Osteoblast (primary cell): ENCODE data around the gene KIF7. TPM values are rescaled to one million over a fixed set of nuclear protein-coding genes. Genes with fewer than 3 reads are reported as not detected.
A peak's percentile ranks its signal among the peaks of the same experiment; 100 is the strongest.

Experiments
- DNase-seq: peaks from one replicate; pipeline ENCODE4 v3.0.0; 2011; ENCODE audit warnings: low spot score, mixed read lengths; ENCODE audit not compliant: insufficient read length; ENCODE audit errors: missing footprints
- H2AFZ ChIP-seq: 2 replicates; pipeline ENCODE4 v1.6.0; 2011; ENCODE audit warnings: mild to moderate bottlenecking, low read length
- H3K27ac ChIP-seq: 2 replicates; pipeline ENCODE4 v1.5.1; 2011; ENCODE audit warnings: mild to moderate bottlenecking, low read depth, low read length, moderate library complexity
- H3K27me3 ChIP-seq: 2 replicates; pipeline ENCODE4 v1.6.0; 2012; ENCODE audit warnings: mild to moderate bottlenecking, control low read depth, inconsistent platforms, low read length, moderate library complexity; ENCODE audit not compliant: insufficient read depth
- H3K36me3 ChIP-seq: 2 replicates; pipeline ENCODE4 v1.5.1; 2011; ENCODE audit warnings: mild to moderate bottlenecking, low read length, control low read depth, moderate library complexity; ENCODE audit not compliant: insufficient read depth
- H3K4me1 ChIP-seq: 2 replicates; pipeline ENCODE4 v1.5.1; 2011; ENCODE audit warnings: mild to moderate bottlenecking, low read length, control low read depth, moderate library complexity; ENCODE audit not compliant: insufficient read depth
- H3K4me2 ChIP-seq: 2 replicates; pipeline ENCODE4 v1.6.0; 2011; ENCODE audit warnings: mild to moderate bottlenecking, low read length; ENCODE audit not compliant: insufficient read depth
- H3K4me3 ChIP-seq: fragments of 200-600 bp; sonication (generic); 3 replicates; pipeline ENCODE4 v1.5.1; 2012; ENCODE audit warnings: mild to moderate bottlenecking, low read length, inconsistent platforms; ENCODE audit not compliant: insufficient read depth
- H3K79me2 ChIP-seq: 2 replicates; pipeline ENCODE4 v1.6.0; 2012; ENCODE audit warnings: mild to moderate bottlenecking, low read length, control low read depth, inconsistent platforms; ENCODE audit not compliant: insufficient read depth
- H3K9me3 ChIP-seq: 2 replicates; pipeline ENCODE4 v1.5.1; 2011; ENCODE audit warnings: low read depth, low read length, control low read depth
- H4K20me1 ChIP-seq: 2 replicates; pipeline ENCODE4 v1.6.0; 2012; ENCODE audit warnings: mild to moderate bottlenecking, low read length, control low read depth; ENCODE audit not compliant: insufficient read depth
- total RNA-seq: library from RNA; depleted of rRNA; stranded (reverse); fragments of >200 nt; gene quantifications from 2 replicates; pipeline ENCODE4 v1.2.3, GENCODE V29; 2012
- TF ChIP-seq, protein P1 (sequence below): IDR thresholded peaks from 2 replicates; pipeline ENCODE4 v1.5.1; 2011; ENCODE audit warnings: mild to moderate bottlenecking, low read depth, low read length, moderate library complexity; ENCODE audit errors: extremely low read depth

Gene KIF7
- total RNA-seq, 1 donor, result 12.3 TPM

DNA sequence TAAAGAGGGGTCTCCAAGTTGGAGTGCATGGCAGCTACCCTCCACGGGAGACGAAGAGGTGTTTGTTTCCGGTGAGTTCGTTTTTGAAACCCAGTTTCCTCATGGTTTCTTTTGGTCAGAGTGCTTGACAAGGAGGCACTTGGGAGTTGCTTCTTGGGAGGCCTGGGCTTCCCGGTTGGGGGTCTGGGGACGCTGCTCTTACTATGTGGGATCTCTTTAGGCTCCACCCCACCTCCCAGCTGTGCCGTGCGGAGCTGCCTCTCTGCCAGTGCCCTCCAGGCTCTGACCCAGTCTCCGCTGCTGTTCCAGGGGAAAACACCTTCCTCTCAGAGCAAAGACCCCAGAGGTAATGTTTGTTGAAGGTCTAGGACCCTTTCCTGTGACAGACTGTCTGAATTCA, 29.6 kb downstream of the KIF7 start:
- Histone ChIP-seq H3K27ac (no peak overlapping the region), H3K79me2 (no peaks in the 10 kb centered on the region), H3K36me3 (peaks cover 83% of the 10 kb centered on the region), H3K4me3 (no peak overlapping the region), H3K4me2 (no peak overlapping the region), H2AFZ (no peak overlapping the region), H3K4me1 (no peaks in the 10 kb centered on the region), H3K9me3 (no peaks in the 10 kb centered on the region), H3K27me3 (no peaks in the 10 kb centered on the region), H4K20me1 (no peaks in the 10 kb centered on the region)
- peak; percentile 73 for DNase-seq
- TF ChIP-seq, protein P1, sequence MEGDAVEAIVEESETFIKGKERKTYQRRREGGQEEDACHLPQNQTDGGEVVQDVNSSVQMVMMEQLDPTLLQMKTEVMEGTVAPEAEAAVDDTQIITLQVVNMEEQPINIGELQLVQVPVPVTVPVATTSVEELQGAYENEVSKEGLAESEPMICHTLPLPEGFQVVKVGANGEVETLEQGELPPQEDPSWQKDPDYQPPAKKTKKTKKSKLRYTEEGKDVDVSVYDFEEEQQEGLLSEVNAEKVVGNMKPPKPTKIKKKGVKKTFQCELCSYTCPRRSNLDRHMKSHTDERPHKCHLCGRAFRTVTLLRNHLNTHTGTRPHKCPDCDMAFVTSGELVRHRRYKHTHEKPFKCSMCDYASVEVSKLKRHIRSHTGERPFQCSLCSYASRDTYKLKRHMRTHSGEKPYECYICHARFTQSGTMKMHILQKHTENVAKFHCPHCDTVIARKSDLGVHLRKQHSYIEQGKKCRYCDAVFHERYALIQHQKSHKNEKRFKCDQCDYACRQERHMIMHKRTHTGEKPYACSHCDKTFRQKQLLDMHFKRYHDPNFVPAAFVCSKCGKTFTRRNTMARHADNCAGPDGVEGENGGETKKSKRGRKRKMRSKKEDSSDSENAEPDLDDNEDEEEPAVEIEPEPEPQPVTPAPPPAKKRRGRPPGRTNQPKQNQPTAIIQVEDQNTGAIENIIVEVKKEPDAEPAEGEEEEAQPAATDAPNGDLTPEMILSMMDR, result no peak

DNA sequence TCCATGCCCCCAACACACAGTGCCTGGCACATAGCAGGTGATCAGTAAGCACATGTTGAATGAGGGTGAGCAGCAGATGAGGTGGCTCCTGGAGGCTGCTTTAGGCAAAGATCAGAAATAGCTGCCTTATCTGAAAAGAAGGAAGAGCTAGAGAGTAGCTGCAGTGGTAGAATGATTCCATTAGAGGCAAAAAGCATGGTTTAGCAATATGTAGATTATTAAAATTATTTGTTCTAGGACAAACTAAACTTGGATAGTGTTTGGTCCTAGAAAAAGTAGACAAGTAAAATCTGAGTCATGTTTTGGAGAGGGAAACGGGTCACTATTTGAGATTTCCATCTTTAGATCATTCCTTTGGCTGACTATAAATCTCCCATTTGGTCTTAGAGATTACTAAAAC, 32.1 kb downstream of the KIF7 start:
- Histone ChIP-seq H3K4me2 (no peak overlapping the region), H3K36me3 (peaks cover 72% of the 10 kb centered on the region)

DNA sequence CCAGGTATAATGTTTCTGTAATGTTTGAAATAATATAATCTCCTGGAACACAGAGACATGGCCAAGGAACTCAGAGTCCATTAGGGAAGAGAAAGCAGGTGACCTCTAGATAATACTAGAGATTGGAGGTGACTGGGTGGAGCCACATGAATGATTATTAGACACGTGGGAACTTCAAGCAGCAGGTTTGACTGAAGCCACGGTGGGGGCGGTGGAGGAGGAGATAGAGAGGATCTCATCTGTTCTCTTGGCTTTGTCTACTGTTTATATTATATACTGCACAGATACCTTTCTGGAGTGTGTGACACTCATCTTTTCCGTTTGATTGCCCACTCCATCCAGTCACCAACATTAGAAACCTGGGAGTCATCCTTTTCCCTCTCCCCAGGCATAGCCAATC, 33.7 kb downstream of the KIF7 start:
- no peak for DNase-seq
- Histone ChIP-seq H4K20me1 (no peaks in the 10 kb centered on the region), H3K9me3 (no peaks in the 10 kb centered on the region), H3K4me2 (no peak overlapping the region), H3K27ac (no peak overlapping the region), H3K36me3 (peaks cover 56% of the 10 kb centered on the region), H3K79me2 (no peaks in the 10 kb centered on the region), H3K4me1 (no peaks in the 10 kb centered on the region), H3K4me3 (no peak overlapping the region), H2AFZ (no peak overlapping the region), H3K27me3 (no peaks in the 10 kb centered on the region)
- TF ChIP-seq, protein P1, result no peak

More for the DNA sequence above, 32.1 kb downstream of the KIF7 start:
- no peak overlapping the region for H3K4me3 ChIP-seq
- no peaks in the 10 kb centered on the region for H3K79me2 ChIP-seq
- TF ChIP-seq, protein P1, result no peak
- H3K4me1 ChIP-seq, result no peaks in the 10 kb centered on the region
- H4K20me1 ChIP-seq, result no peaks in the 10 kb centered on the region
- no peaks in the 10 kb centered on the region for H3K27me3 ChIP-seq
- no peaks in the 10 kb centered on the region for H3K9me3 ChIP-seq
- DNase-seq, result peak; percentile 75
- no peak overlapping the region for H2AFZ ChIP-seq
- H3K27ac ChIP-seq, result no peak overlapping the region

DNA sequence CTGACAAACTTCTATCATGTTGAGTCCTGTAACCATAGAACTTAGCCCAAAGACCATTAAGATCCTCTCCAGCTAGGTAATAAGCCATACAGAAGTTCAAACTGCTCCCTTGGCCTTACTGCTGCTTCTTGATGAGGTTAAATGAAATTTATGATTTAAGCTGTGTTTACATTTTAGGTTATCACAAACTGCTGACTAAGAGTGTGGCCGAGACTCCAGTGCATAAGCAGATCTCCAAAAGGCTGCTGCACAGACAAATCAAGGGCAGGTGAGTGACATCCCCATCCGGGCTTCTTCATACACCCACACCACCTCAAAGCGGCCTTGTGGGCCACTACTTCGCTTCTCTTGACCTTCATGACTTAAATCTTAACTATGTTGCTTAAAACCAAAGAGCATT, 39.0 kb downstream of the KIF7 start:
- Histone ChIP-seq H3K4me2 (no peak overlapping the region), H3K36me3 (peaks cover 17% of the 10 kb centered on the region), H3K4me3 (no peak overlapping the region), H3K27me3 (no peaks in the 10 kb centered on the region), H4K20me1 (no peaks in the 10 kb centered on the region), H2AFZ (no peak overlapping the region), H3K79me2 (no peaks in the 10 kb centered on the region), H3K4me1 (no peaks in the 10 kb centered on the region), H3K27ac (no peak overlapping the region), H3K9me3 (no peaks in the 10 kb centered on the region)
- TF ChIP-seq, protein P1, result no peak
- DNase-seq, result no peak
